ENCODE data around the gene PHACTR4.
"Not testable (repeated sequence)": the region's sequence is repeated elsewhere in the genome, so short reads cannot be mapped to it uniquely, and the experiment has no call there.

The PHACTR4 gene

DNA sequence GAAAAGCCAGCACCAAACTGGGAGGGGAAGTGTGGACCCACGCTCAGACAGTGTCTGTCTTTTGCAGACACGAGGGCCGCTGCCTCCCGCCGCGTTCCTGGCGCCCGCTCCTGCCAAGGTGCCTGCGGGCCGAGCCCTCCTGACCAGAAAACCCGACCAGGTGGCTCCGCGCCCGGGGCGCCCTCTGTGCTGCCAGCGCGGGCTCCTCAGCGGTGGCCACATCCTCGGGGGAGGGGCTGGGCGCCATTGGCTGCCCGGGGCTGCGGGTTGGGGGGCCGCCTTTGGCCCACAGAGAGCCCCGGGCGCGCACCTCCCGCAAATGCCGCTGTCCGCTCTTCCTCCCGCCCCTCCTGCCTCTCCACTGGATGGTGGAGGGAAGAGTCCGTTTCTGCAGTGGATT, 160.9 kb downstream of the PHACTR4 start:
- FAIRE-seq: no peak

DNA sequence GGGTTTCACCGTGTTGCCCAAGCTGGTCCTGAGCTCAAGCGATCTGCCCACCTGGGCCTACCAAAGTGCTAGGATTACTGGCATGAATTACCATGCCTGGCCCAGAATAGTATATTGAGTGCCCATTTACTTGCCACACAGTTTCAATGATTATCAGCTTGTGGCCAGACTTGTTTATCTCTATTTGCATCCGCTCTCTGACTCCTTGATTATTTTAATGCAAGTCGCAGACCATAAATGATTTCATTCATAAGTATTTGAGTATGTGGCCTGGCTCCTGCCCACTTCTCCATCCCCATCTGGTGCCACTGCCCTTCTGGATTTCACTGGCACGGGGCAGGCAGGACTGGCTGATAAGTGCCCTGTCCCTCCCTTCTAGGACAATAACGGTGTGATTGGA, 165.1 kb downstream of the PHACTR4 start:
- no peak for FAIRE-seq

DNA sequence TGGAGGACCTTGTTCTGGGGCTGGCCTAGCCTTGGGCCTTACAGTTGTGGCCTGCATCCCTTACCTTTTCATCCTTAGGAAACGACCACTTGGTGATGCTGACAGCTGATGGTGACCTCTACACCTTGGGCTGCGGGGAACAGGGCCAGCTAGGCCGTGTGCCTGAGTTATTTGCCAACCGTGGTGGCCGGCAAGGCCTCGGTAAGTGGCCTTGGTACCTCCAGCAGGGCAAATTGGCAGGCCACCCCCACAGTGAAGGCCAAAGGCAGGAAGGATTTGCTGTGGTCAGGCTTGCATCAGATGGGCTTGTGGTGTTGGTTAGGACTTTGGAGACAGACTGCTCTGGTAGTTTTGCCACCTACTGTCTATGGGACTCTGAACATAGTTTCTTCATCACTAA, 165.6 kb downstream of the PHACTR4 start:
- no peak for FAIRE-seq

DNA sequence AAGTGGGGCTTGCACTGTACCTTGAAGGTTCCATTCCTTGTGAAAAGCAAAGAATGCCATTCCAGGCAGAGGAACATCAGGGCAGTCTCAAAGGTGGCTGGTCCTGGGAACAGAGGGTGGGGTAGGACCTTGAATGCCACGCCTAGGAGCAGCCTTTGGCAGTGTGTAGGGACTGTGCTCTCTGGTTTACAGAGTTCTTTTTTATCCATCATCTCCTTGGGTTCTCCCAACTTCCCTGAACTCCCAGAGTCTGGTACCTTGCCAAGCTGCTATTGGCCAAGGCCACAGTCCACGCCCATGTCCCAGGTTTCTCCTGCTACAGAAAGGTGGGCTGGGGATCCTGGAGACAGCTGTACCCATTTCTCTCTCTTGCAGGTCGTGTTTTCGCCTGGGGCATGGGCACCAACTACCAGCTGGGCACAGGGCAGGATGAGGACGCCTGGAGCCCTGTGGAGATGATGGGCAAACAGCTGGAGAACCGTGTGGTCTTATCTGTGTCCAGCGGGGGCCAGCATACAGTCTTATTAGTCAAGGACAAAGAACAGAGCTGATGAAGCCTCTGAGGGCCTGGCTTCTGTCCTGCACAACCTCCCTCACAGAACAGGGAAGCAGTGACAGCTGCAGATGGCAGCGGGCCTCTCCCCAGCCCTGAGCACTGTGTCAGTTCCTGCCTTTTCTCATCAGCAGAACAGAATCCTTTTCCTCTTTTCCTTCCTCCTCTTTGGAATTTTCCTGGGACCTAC, 168.1 kb downstream of the PHACTR4 start:
- no peak for FAIRE-seq

DNA sequence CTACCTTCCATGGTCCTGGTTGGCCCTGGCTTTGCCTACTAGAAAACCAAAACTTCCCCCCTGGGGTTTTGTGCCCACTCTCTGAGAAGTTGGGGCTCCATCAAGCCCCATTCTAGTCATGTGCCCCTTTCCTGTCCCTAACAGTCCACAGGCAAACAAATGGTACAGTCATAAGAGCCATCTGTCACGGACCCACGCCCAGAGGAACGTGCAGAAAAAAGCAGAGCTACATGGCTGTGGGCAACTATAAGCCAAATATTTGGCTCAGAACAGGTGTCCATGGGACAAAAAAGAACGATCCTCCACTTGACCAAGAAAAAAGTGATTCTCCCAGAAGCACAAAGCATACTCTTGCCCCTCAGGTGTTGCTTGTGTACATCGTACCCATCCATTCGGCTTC, 168.7 kb downstream of the PHACTR4 start:
- FAIRE-seq: no peak

DNA sequence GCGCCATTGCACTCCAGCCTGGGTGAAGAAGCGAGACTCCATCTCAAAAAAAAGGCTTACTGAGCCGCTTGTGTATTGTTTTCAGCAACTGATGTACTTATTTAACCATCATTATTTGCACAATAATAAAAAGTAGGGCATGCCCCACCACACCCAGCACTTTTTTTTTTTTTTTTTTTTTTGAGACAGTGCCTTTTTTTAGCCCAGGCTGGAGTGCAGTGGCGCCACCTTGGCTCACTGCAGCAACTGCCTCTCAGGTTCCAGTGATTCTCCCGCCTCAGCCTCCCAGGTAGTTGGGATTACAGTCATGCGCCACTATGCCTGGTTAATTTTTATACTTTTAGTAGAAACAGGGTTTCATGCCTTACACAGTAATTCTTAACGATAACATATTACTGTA, 171.1 kb downstream of the PHACTR4 start:
- FAIRE-seq: no peak

DNA sequence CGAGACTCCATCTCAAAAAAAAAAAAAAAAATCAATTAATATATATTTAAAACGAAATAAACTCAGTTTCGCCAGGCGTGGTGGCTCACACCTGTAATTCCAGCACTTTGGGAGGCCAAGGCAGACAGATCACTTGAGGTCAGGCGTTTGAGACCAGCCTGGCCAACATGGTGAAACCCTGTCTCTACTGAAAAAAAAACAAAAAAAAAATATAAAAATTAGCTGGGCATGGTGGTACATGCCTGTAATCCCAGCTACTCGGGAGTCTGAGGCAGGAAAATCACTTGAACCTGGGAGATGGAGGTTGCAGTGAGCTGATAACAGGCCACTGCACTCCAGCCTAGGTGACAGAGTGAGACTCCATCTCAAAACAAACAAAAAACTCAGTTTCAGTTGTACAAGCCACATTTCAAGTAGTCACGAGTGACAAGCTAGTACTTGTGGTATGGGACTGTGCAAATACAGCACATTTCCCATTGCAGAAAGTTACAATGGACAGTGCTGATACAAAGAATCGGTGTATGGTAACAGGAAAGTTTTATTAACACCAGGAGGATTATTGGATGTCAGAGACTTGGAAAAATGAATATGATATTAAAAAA, 172.0 kb downstream of the PHACTR4 start:
- FAIRE-seq: not testable (repeated sequence)

DNA sequence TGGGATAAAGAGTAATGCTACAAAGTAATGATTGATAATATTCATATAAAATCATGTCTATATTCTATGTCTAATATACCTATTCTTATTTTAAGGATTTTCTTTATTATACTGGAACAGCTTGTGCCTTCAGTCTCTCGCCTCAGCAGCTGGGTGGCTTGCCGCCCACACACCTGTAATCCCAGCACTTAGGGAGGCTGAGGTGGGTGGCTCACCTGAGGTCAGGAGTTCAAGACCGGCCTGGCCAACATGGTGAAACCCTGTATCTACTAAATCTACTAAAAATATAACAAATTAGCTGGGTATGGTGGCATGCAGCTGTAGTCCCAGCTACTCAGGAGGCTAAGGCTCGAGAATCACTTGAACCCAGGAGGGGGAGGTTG, 175.7 kb downstream of the PHACTR4 start:
- FAIRE-seq: no peak

DNA sequence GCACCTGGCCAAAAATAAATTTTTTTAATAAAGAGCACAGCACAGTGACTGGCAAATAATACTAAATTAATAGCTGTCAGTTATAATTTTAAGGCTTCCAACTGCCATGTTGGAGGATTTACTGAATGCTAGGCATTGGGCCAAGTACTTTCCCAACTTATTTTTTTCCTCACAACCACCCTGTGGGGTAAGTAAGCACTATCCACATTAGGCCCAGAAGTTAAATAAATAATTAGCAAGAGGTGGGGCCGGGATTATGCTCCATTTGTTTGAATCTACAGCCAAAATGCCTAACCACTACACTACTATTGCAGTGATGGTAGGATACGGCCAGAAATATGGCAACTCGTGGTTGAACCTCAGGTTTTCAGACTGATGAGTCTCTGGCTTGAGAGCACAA, 178.8 kb downstream of the PHACTR4 start:
- FAIRE-seq: no peak
